ENCODE data around the gene PMF1.
A peak's percentile ranks its signal among the peaks of the same experiment; 100 is the strongest.

The PMF1 gene

GRCh38 chr1:156282479-156283222 lies 69.8 kb downstream of the PMF1 start, which contains the start of gene SMG5:
TSS of gene SMG5 (minus strand) at chr1:156282825. CDS start at chr1:156282680, 145 bp downstream.
- peaks cover 13% of the 10 kb centered on the region for H3K36me3 ChIP-seq (ENCODE audit: control insufficient read depth, insufficient read depth, low read length)
- no peaks in the 10 kb centered on the region for H3K9me3 ChIP-seq (ENCODE audit: control insufficient read depth, low read length)
- peaks cover 10% of the 10 kb centered on the region for H3K4me1 ChIP-seq (ENCODE audit: control insufficient read depth, insufficient read depth, low read length)
- 0 to 1% methylated on average over 50 of the region's 50 CpGs for WGBS, 2 experiments
- H3K27me3 ChIP-seq (ENCODE audit: control insufficient read depth, insufficient read depth, low read length, poor library complexity, severe bottlenecking): no peaks in the 10 kb centered on the region
- peak within 1 kb of the TSS; percentile 67 for H3K27ac ChIP-seq (ENCODE audit: insufficient read depth, low read depth, low read length, poor library complexity, severe bottlenecking)
- H3K4me3 ChIP-seq (ENCODE audit: insufficient read depth, low read depth, low read length): peak within 1 kb of the TSS; percentile 71

DNA sequence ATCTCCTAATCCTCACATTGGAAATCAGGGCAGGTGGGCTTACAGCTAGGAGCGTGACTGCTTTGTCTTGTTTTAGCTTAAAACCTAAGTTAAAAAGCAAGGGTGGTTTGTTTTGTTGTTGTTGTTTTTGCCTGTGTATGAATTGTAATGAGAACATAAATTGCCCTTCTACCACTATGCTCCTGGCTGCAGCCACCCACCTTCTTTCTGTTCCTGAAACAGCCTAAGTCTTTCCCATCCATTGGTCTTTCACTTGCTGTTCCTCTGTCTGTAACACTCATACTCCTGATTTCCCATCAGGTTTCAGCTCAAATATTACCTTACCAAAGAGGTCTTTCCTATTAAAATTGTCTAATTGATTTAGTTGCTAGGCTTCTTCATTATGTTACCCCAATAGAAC lies 70.7 kb downstream of the PMF1 start:
- Histone ChIP-seq H3K4me3 (ENCODE audit: insufficient read depth, low read depth, low read length) (peak overlapping the region; percentile 71), H3K36me3 (ENCODE audit: control insufficient read depth, insufficient read depth, low read length) (peaks cover 4% of the 10 kb centered on the region), H3K9me3 (ENCODE audit: control insufficient read depth, low read length) (no peaks in the 10 kb centered on the region), H3K4me1 (ENCODE audit: control insufficient read depth, insufficient read depth, low read length) (peaks cover 10% of the 10 kb centered on the region), H3K27ac (ENCODE audit: insufficient read depth, low read depth, low read length, poor library complexity, severe bottlenecking) (peak overlapping the region; percentile 39), H3K27me3 (ENCODE audit: control insufficient read depth, insufficient read depth, low read length, poor library complexity, severe bottlenecking) (no peaks in the 10 kb centered on the region)
- WGBS, 2 experiments: 92 to 95% methylated on average over 1 of the region's 1 CpG

DNA sequence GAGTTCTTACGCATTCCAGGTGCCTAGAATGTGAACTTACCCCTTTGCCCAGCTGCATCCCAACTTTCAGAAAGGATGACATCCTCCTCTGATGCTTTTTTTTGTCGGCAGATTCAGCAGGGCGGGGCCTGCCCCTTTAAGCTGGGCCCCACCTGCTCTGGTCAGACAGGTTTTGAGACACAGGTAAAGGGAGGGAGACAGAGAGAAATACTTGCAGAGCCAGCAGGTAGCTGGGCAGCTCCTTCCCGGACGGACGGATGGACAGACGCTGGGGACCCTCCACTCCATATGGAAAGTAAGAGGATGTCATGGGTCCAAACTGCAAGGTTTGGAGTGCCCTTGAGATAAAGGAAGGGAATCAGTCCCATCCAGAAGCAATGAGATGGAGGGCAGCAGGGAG lies 71.3 kb downstream of the PMF1 start, which contains the start of gene TMEM79:
TMEM79 (plus strand) TSS at position 214 of the 400 bp plus-strand sequence. CDS start 902 bp downstream, outside the sequence.
- 93 to 95% methylated on average over 7 of the region's 7 CpGs for WGBS, 2 experiments
- H3K4me1 ChIP-seq (ENCODE audit: control insufficient read depth, insufficient read depth, low read length): peaks cover 10% of the 10 kb centered on the region
- no peaks in the 10 kb centered on the region for H3K27me3 ChIP-seq (ENCODE audit: control insufficient read depth, insufficient read depth, low read length, poor library complexity, severe bottlenecking)
- H3K36me3 ChIP-seq (ENCODE audit: control insufficient read depth, insufficient read depth, low read length): no peaks in the 10 kb centered on the region
- peak within 1 kb of the TSS; percentile 71 for H3K4me3 ChIP-seq (ENCODE audit: insufficient read depth, low read depth, low read length)
- H3K27ac ChIP-seq (ENCODE audit: insufficient read depth, low read depth, low read length, poor library complexity, severe bottlenecking): peak within 1 kb of the TSS; percentile 39
- no peaks in the 10 kb centered on the region for H3K9me3 ChIP-seq (ENCODE audit: control insufficient read depth, low read length)

DNA sequence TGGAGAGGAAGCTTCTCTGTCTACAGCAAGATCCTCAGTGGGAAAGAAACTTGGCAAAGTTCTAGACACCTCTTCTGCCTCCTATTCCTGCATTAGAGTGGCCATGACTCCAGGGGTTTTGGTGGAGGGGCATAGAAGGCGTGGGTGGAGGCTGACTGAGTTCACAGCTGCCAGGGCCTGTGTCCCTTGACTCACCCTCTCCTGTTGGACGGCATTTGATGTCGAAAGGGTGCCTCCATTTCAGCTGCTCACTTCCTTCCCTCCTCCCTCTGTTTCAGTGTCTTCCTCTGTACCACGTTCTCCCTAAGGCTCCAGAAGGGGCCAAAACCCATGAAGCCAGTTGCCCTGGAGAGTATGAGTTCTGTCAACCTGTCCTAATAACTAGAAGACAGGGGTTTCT lies 72.0 kb downstream of the PMF1 start:
- no peak overlapping the region for H3K4me3 ChIP-seq (ENCODE audit: insufficient read depth, low read depth, low read length)

DNA sequence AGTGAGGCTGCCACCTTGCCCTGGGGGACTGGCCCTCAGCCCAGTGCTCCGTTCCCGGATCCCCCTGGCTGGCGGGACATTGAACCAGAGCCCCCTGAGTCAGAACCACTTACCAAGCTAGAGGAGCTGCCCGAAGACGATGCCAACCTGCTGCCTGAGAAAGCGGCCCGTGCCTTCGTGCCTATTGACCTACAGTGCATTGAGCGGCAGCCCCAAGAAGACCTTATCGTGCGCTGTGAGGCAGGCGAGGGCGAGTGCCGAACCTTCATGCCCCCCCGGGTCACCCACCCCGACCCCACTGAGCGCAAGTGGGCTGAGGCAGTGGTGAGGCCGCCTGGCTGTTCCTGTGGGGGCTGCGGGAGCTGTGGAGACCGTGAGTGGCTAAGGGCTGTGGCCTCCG lies 72.6 kb downstream of the PMF1 start:
- H3K36me3 ChIP-seq (ENCODE audit: control insufficient read depth, insufficient read depth, low read length): no peaks in the 10 kb centered on the region
- H3K4me3 ChIP-seq (ENCODE audit: insufficient read depth, low read depth, low read length): no peak overlapping the region
- peaks cover 10% of the 10 kb centered on the region for H3K4me1 ChIP-seq (ENCODE audit: control insufficient read depth, insufficient read depth, low read length)
- no peaks in the 10 kb centered on the region for H3K27me3 ChIP-seq (ENCODE audit: control insufficient read depth, insufficient read depth, low read length, poor library complexity, severe bottlenecking)
- WGBS, 2 experiments: 95 to 97% methylated on average over 21 of the region's 21 CpGs
- H3K27ac ChIP-seq (ENCODE audit: insufficient read depth, low read depth, low read length, poor library complexity, severe bottlenecking): no peak overlapping the region
- no peaks in the 10 kb centered on the region for H3K9me3 ChIP-seq (ENCODE audit: control insufficient read depth, low read length)

More for the DNA sequence above, 72.0 kb downstream of the PMF1 start:
- Histone ChIP-seq H3K27ac (ENCODE audit: insufficient read depth, low read depth, low read length, poor library complexity, severe bottlenecking) (no peak overlapping the region), H3K27me3 (ENCODE audit: control insufficient read depth, insufficient read depth, low read length, poor library complexity, severe bottlenecking) (no peaks in the 10 kb centered on the region), H3K9me3 (ENCODE audit: control insufficient read depth, low read length) (no peaks in the 10 kb centered on the region), H3K36me3 (ENCODE audit: control insufficient read depth, insufficient read depth, low read length) (no peaks in the 10 kb centered on the region), H3K4me1 (ENCODE audit: control insufficient read depth, insufficient read depth, low read length) (peaks cover 10% of the 10 kb centered on the region)
- WGBS, 2 experiments: 89 to 91% methylated on average over 4 of the region's 4 CpGs

DNA sequence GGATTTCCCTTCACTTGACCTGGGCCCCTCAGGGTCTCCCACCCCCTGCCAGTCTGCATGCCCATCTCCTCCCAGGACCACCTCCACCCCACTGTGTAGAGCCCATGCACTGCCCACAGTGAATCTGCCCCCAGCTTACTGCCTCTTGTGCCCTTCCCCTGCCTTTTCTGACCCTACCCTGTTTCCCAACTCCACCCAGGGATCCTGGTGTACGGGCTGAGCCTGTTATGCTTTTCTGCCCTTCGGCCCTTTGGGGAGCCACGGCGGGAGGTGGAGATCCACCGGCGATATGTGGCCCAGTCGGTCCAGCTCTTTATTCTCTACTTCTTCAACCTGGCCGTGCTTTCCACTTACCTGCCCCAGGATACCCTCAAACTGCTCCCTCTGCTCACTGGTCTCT lies 73.3 kb downstream of the PMF1 start:
- H3K9me3 ChIP-seq (ENCODE audit: control insufficient read depth, low read length): no peaks in the 10 kb centered on the region
- no peaks in the 10 kb centered on the region for H3K36me3 ChIP-seq (ENCODE audit: control insufficient read depth, insufficient read depth, low read length)
- no peaks in the 10 kb centered on the region for H3K27me3 ChIP-seq (ENCODE audit: control insufficient read depth, insufficient read depth, low read length, poor library complexity, severe bottlenecking)
- no peak overlapping the region for H3K27ac ChIP-seq (ENCODE audit: insufficient read depth, low read depth, low read length, poor library complexity, severe bottlenecking)
- peaks cover 8% of the 10 kb centered on the region for H3K4me1 ChIP-seq (ENCODE audit: control insufficient read depth, insufficient read depth, low read length)
- H3K4me3 ChIP-seq (ENCODE audit: insufficient read depth, low read depth, low read length): no peak overlapping the region
- WGBS, 2 experiments: 93% methylated on average over 8 of the region's 8 CpGs
